ENCODE measurements around the gene DTYMK. TPM values are rescaled to one million over a fixed set of nuclear protein-coding genes. Genes with fewer than 3 reads are reported as not detected.

Gene DTYMK
- total RNA-seq, 2 experiments from 2014 or later, result 79.7 to 87.0 TPM

DNA sequence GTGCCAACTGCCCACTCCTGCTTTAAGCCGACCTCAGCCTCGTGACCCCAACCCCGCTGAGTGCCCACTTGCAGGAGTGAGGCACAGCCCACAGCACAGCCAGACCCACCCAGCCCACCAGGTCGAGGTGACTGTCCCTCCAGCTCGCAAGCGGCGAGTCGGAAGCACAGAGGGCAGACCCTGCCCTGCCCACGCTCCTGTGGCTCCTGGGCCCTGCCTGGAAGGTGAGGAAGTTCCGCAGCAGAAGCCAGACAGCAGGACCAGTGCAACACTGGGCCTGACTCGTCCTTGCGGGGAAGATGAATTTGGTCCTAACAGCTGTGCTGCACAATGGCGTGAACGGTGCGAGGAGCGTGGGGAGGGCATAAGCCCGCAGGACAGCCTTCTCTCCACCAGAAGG, 9.9 kb downstream of the DTYMK start:
- no peak overlapping the region for H3K27ac Mint-ChIP-seq
- no peaks in the 10 kb centered on the region for H3K9me3 Mint-ChIP-seq
- ChIA-PET CTCF (interaction anchor here (0.9 kb wide), 2 partner anchors 22 to 26 kb away, joined by 3 to 6 read pairs; partner anchors contain the start of gene ING5), POLR2A (no interaction called here)
- no peaks in the 10 kb centered on the region for H3K27me3 Mint-ChIP-seq
- H3K4me3 Mint-ChIP-seq, result no peak overlapping the region
- DNase-seq, result no peak
- H3K4me1 Mint-ChIP-seq, result peaks cover 18% of the 10 kb centered on the region
- peaks cover 34% of the 10 kb centered on the region for H3K36me3 Mint-ChIP-seq (ENCODE audit: low read depth)

- H3K27ac Mint-ChIP-seq, result no peak overlapping the region
- DNase-seq, result no peak
- H3K4me1 Mint-ChIP-seq, result peaks cover 16% of the 10 kb centered on the region
- H3K27me3 Mint-ChIP-seq, result no peaks in the 10 kb centered on the region
- ChIA-PET POLR2A (no interaction called here), CTCF (interaction anchor here (0.9 kb wide), 1 partner anchor 21 kb away, joined by 6 read pairs; no protein-coding TSS in a partner anchor)
- no peaks in the 10 kb centered on the region for H3K9me3 Mint-ChIP-seq
- no peak overlapping the region for H3K4me3 Mint-ChIP-seq
- peaks cover 26% of the 10 kb centered on the region for H3K36me3 Mint-ChIP-seq (ENCODE audit: low read depth)
Observed at GRCh38 chr2:241675885-241676284, 10.7 kb downstream of the DTYMK start.

- Mint-ChIP-seq H3K4me3 (no peak overlapping the region), H3K36me3 (ENCODE audit: low read depth) (peaks cover 17% of the 10 kb centered on the region), H3K27me3 (no peaks in the 10 kb centered on the region), H3K27ac (peak overlapping the region; percentile 41), H3K4me1 (peaks cover 12% of the 10 kb centered on the region), H3K9me3 (no peaks in the 10 kb centered on the region)
- ChIA-PET CTCF (no interaction called here), POLR2A (no interaction called here)
- no peak for DNase-seq
Observed at GRCh38 chr2:241673797-241674725, 12.6 kb downstream of the DTYMK start.

GRCh38 chr2:241673189-241673663, 13.4 kb downstream of the DTYMK start:
- H3K27me3 Mint-ChIP-seq, result no peaks in the 10 kb centered on the region
- H3K4me1 Mint-ChIP-seq, result peaks cover 12% of the 10 kb centered on the region
- no peak for DNase-seq
- H3K9me3 Mint-ChIP-seq, result no peaks in the 10 kb centered on the region
- H3K27ac Mint-ChIP-seq, result peak overlapping the region; percentile 13
- ChIA-PET POLR2A (no interaction called here), CTCF (no interaction called here)
- H3K36me3 Mint-ChIP-seq (ENCODE audit: low read depth), result peaks cover 18% of the 10 kb centered on the region
- H3K4me3 Mint-ChIP-seq, result no peak overlapping the region

DNA sequence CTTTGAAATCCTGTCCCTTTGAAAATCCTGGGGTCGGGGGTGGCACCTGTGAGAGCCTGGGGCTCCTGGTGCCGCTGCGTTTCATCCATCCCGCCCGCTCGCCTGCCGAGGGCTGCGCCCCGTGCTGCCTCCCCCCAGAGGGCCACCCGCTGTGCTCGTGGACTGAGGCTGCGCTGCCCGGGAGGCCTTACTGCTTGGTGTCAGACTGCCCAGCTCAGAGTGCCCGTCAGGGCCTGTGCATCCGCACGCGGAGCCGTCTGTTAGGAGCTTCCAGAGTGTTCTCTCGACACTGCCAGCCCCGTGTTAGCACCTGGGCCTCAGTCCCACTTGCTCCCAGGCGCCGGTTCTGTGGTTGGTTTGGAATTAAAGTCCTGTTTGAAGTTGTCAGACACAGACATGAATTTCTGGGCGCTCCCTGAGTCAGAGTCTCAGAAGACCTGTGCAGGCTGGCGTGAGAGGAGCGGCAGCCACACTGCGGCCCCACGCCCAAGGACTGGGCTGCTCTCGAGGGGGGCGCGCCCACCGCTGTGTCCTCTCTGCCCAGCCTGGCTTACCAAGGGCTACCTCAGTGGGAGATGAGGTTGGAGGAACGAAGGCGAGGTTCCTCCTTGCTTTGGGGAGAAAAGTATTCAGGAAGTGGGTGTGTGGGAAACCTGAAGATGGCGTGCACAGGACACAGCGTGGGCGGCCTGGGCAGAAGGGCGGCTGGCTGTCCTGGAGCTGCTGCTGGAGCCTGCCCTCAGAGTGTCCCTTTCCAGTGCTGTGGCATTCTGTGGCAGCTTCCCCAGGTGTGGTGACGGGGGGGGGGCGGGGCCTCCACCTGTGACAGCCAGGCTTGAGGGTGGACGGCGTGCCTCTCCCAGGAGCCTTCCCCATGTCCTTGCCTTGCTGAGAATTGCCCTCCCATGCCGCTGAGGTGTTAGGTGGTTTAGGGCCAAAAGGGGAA, 14.1 kb downstream of the DTYMK start:
- POLR2A ChIA-PET, result no interaction called here
- peaks cover 12% of the 10 kb centered on the region for H3K4me1 Mint-ChIP-seq
- no peaks in the 10 kb centered on the region for H3K27me3 Mint-ChIP-seq
- H3K4me3 Mint-ChIP-seq, result no peak overlapping the region
- H3K36me3 Mint-ChIP-seq (ENCODE audit: low read depth), result peaks cover 18% of the 10 kb centered on the region
- no peaks in the 10 kb centered on the region for H3K9me3 Mint-ChIP-seq
- no peak for DNase-seq
- H3K27ac Mint-ChIP-seq, result no peak overlapping the region
- CTCF ChIA-PET, result interaction anchor here (0.7 kb wide), 1 partner anchor 16 kb away, joined by 3 read pairs; no protein-coding TSS in a partner anchor

DNA sequence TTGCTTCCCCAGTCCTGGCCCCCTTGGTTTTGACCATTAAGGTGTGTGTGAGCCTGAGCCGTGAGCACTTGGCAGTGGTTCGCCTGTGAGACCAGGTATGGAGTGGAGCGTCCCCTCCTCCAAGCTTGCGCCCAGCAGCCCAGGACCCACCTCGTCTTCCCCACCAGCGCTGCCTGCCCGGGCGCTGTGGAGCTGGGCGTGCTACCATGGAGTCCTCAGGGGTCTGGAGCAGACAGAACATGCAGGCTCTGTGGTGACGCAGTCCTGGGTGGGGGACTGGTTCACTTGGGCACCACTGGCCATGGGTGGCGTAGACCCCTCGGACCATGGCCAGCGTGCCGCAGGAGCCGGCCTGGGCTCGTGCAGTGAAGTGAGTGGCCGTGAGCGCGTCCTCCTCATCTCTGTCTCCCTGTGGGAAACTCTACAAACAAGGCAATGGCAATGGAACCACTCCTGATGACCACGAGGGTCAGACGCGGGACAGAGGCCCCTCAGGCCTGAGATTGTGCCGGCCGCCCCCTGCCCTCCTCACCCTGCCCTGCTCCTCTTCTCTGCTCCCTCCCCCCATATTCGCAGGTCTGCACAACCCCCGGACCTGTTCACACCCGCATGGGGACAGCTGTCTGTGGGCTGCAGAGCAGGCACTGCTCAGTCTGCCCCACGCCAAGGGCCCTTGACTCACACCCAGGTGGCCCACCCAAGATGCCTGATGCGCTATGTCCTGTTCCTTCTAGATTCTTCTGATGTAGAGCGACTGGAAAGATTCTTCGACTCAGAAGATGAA, 15.0 kb downstream of the DTYMK start:
- H3K9me3 Mint-ChIP-seq, result no peaks in the 10 kb centered on the region

DNA sequence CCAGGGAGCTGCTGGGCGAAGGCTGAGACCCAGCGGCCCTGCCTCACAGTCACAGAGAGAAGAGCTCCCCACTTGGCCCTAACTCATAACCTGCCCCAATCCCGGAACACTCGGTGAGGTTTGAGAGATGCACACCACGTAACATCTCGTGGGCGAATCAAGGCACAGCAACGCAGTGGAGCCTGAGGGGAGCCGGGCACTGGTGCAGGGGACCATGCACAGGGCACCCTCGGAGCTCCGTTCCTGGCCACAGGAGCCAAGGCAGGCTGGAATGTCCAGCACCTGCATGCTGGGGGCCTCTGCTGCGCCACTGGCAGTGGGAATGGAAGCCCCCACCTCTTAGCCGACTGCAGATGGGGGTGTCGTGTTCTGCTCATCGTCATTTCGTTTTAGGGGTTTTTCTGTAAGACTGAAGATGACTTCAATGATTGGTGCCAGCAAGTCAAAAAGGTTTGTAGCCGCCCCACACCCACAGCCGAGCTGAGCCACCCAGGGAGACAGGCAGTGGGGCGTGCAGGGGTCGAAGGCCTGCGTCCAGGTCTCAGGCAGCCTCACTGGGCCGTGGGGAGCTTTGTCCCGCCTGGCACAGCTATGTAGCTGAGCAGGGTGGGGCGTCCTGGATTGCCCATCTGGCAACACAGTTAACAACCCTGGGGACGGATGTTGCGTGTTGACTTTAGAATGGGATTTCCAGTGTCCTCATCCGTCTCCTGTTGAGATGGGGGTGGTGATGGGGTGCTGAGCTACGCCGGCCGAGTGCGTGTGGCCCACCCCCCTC, 16.1 kb downstream of the DTYMK start:
- H3K4me3 Mint-ChIP-seq, result no peak overlapping the region
- CTCF ChIA-PET, result interaction anchor here (1.0 to 1.3 kb wide), 3 partner anchors 9 to 11 kb away, joined by 3 to 4 read pairs (median 4); no protein-coding TSS in a partner anchor
- H3K4me1 Mint-ChIP-seq, result peaks cover 17% of the 10 kb centered on the region
- no peak overlapping the region for H3K27ac Mint-ChIP-seq
- peaks cover 13% of the 10 kb centered on the region for H3K36me3 Mint-ChIP-seq (ENCODE audit: low read depth)
- no peaks in the 10 kb centered on the region for H3K9me3 Mint-ChIP-seq
- no peak for DNase-seq
- H3K27me3 Mint-ChIP-seq, result no peaks in the 10 kb centered on the region
- POLR2A ChIA-PET, result no interaction called here

More for the DNA sequence above, 15.0 kb downstream of the DTYMK start:
- ChIA-PET CTCF (interaction anchor here (1.1 kb wide), 1 partner anchor 12 kb away, joined by 3 read pairs; no protein-coding TSS in a partner anchor), POLR2A (no interaction called here)
- no peaks in the 10 kb centered on the region for H3K27me3 Mint-ChIP-seq
- no peak for DNase-seq
- no peak overlapping the region for H3K27ac Mint-ChIP-seq
- H3K4me1 Mint-ChIP-seq, result peaks cover 12% of the 10 kb centered on the region
- H3K36me3 Mint-ChIP-seq (ENCODE audit: low read depth), result peaks cover 15% of the 10 kb centered on the region
- no peak overlapping the region for H3K4me3 Mint-ChIP-seq

GRCh38 chr2:241668839-241669238, 17.8 kb downstream of the DTYMK start:
- ChIA-PET CTCF (interaction anchor here (1.3 kb wide), 1 partner anchor 9 kb away, joined by 4 read pairs; no protein-coding TSS in a partner anchor), POLR2A (no interaction called here)
- Mint-ChIP-seq H3K9me3 (no peaks in the 10 kb centered on the region), H3K36me3 (ENCODE audit: low read depth) (peaks cover 9% of the 10 kb centered on the region), H3K4me1 (peaks cover 19% of the 10 kb centered on the region), H3K27ac (no peak overlapping the region), H3K4me3 (no peak overlapping the region), H3K27me3 (no peaks in the 10 kb centered on the region)
- no peak for DNase-seq

DNA sequence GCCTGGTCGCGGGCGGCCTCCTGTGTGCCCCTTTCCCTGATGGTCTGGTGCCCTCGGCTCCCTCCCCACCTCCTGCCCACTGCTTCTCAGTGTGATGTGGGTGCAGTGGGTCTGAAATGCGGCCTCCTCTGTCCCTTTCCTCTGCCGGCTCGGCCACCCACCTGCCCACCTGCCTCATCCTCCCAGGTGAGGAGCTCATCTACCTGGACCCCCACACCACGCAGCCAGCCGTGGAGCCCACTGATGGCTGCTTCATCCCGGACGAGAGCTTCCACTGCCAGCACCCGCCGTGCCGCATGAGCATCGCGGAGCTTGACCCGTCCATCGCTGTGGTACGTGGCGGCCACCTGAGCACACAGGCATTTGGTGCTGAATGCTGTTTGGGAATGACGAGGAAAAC, 18.3 kb downstream of the DTYMK start:
- no peak overlapping the region for H3K27ac Mint-ChIP-seq
- peaks cover 7% of the 10 kb centered on the region for H3K36me3 Mint-ChIP-seq (ENCODE audit: low read depth)

GRCh38 chr2:241666627-241667400, 19.8 kb downstream of the DTYMK start:
- Mint-ChIP-seq H3K9me3 (no peaks in the 10 kb centered on the region), H3K36me3 (ENCODE audit: low read depth) (peaks cover 7% of the 10 kb centered on the region), H3K4me3 (no peak overlapping the region), H3K27me3 (no peaks in the 10 kb centered on the region), H3K4me1 (peaks cover 11% of the 10 kb centered on the region), H3K27ac (no peak overlapping the region)
- ChIA-PET CTCF (interaction anchor here (1.1 to 1.7 kb wide), 2 partner anchors 8 to 25 kb away, joined by 3 to 5 read pairs; no protein-coding TSS in a partner anchor), POLR2A (no interaction called here)
- no peak for DNase-seq

More for the DNA sequence above, 18.3 kb downstream of the DTYMK start:
- no peak for DNase-seq
- Mint-ChIP-seq H3K27me3 (no peaks in the 10 kb centered on the region), H3K9me3 (no peaks in the 10 kb centered on the region), H3K4me1 (peaks cover 15% of the 10 kb centered on the region), H3K4me3 (no peak overlapping the region)
- ChIA-PET POLR2A (no interaction called here), CTCF (interaction anchor here (0.6 to 1.7 kb wide), 2 partner anchors 9 to 301 kb away, joined by 3 to 5 read pairs; no protein-coding TSS in a partner anchor)

All from activated CD4-positive, alpha-beta T cell treated with anti-CD3 and anti-CD28 coated beads, Interleukin-2, amount 10 ng/mL, durations not matched to agents 7 days and 5 days (primary cell).